PC-3 (cell line): ENCODE measurements around the gene THTPA. TPM values are rescaled to one million over a fixed set of nuclear protein-coding genes. Genes with fewer than 3 reads are reported as not detected.

Source experiments
- ATAC-seq: fragments of 200-7000 bp; cut with Tn5 transposase; 2 replicates; pipeline ENCODE4 v1.9.1; 2020; ENCODE audit warnings: mild to moderate bottlenecking, moderate library complexity
- BruUV-seq: library from RNA; stranded (reverse); fragments of 400-500 nt; replicated peaks from 2 replicates; lab custom pipeline; 2021; lab: Mats Ljungman, UMichigan
- CTCF ChIA-PET: fragments of 300-600 bp; sonication (Branson Sonifier 250); formaldehyde crosslinking; loops from one replicate; lab custom pipeline; 2022; ENCODE audit warnings: antibody characterized with exemption; lab: Charles Lee
- POLR2A ChIA-PET: fragments of 300-600 bp; sonication (Branson Sonifier 250); formaldehyde crosslinking; loops from one replicate; lab custom pipeline; 2022; ENCODE audit warnings: antibody characterized with exemption; ENCODE audit not compliant: unreplicated experiment; lab: Charles Lee
- DNase-seq: peaks from one replicate; pipeline ENCODE4 v3.0.0-alpha.2; 2015
- H2AFZ ChIP-seq: fragments of 300-600 bp; sonication (generic); 2 replicates; pipeline ENCODE4 v1.6.0; 2016; ENCODE audit warnings: antibody characterized with exemption, low read length
- H3F3A ChIP-seq: fragments of 300-600 bp; sonication (generic); one replicate; pipeline ENCODE4 v1.6.0; 2017; ENCODE audit warnings: antibody characterized with exemption, low read length, control low read depth, mild to moderate bottlenecking; ENCODE audit not compliant: unreplicated experiment
- H3K27ac ChIP-seq: fragments of 300-600 bp; sonication (generic); 2 replicates; pipeline ENCODE4 v1.5.1; 2016; ENCODE audit warnings: mild to moderate bottlenecking, low read length
- H3K27me3 ChIP-seq: fragments of 300-600 bp; sonication (generic); 2 replicates; pipeline ENCODE4 v1.6.1; 2016; ENCODE audit warnings: low read length, mixed read lengths
- H3K36me3 ChIP-seq: fragments of 300-600 bp; sonication (generic); 2 replicates; pipeline ENCODE4 v1.6.1; 2016; ENCODE audit warnings: low read depth, mixed run types, low read length, mixed read lengths
- H3K4me1 ChIP-seq: fragments of 300-600 bp; sonication (generic); 2 replicates; pipeline ENCODE4 v1.5.1; 2016; ENCODE audit warnings: low read length; ENCODE audit not compliant: insufficient read depth
- H3K4me2 ChIP-seq: fragments of 300-600 bp; sonication (generic); 2 replicates; pipeline ENCODE4 v1.6.0; 2016; ENCODE audit warnings: low read length
- H3K4me3 ChIP-seq: fragments of 300-600 bp; sonication (generic); 2 replicates; pipeline ENCODE4 v1.5.1; 2016; ENCODE audit warnings: mild to moderate bottlenecking, low read length, mixed read lengths
- H3K79me2 ChIP-seq: fragments of 300-600 bp; sonication (generic); 2 replicates; pipeline ENCODE4 v1.6.1; 2017; ENCODE audit warnings: low read length, mixed read lengths
- H3K9ac ChIP-seq: fragments of 300-600 bp; sonication (generic); 2 replicates; pipeline ENCODE4 v1.6.0; 2016; ENCODE audit warnings: mild to moderate bottlenecking, low read length
- H3K9me2 ChIP-seq: fragments of 300-600 bp; sonication (generic); replicated peaks from 2 replicates; pipeline ENCODE4 v1.6.1; 2016; ENCODE audit warnings: mixed run types, low read length, mixed read lengths
- H3K9me3 ChIP-seq: fragments of 300-600 bp; sonication (generic); 2 replicates; pipeline ENCODE4 v1.6.1; 2016; ENCODE audit warnings: low read length, mixed read lengths
- H4K20me1 ChIP-seq: fragments of 300-600 bp; sonication (generic); 2 replicates; pipeline ENCODE4 v1.6.1; 2016; ENCODE audit warnings: low read length, mixed read lengths
- CTCF ChIP-seq: fragments of 300-600 bp; sonication (generic); conservative IDR thresholded peaks from 2 replicates; pipeline ENCODE4 v1.5.1; 2017; ENCODE audit warnings: antibody characterized with exemption, low read depth, mild to moderate bottlenecking, low read length
- EZH2 ChIP-seq: fragments of 300-600 bp; sonication (generic); IDR thresholded peaks from one replicate; pipeline ENCODE4 v1.6.1; 2017; ENCODE audit warnings: antibody characterized with exemption, mild to moderate bottlenecking, low read length; ENCODE audit not compliant: unreplicated experiment
- EZH2phosphoT487 ChIP-seq: fragments of 300-600 bp; sonication (generic); IDR thresholded peaks from 2 replicates; pipeline ENCODE4 v1.6.1; 2018; ENCODE audit warnings: mild to moderate bottlenecking, antibody characterized with exemption, low read length, borderline replicate concordance
- intact Hi-C: fragments of 100-400 bp; cut with micrococcal nuclease; formaldehyde crosslinking; loops from 2 replicates; pipeline ENCODE4 v1.9.0; 2023
- total RNA-seq: library from RNA; depleted of rRNA; stranded (reverse); fragments of >200 nt; gene quantifications from 2 replicates; pipeline ENCODE4 v1.2.3, GENCODE V29; 2014

The THTPA gene
- total RNA-seq, 1 experiment from 2014 or later, result 13.0 TPM

GRCh38 chr14:23579739-23580138, 23.7 kb downstream of the THTPA start:
- Histone ChIP-seq H3K27ac (no peak overlapping the region), H4K20me1 (no peaks in the 10 kb centered on the region), H3K79me2 (no peaks in the 10 kb centered on the region), H3K27me3 (peaks cover 30% of the 10 kb centered on the region), H3K4me2 (no peak overlapping the region), H3K4me1 (no peaks in the 10 kb centered on the region), H3K9me3 (no peaks in the 10 kb centered on the region), H3K9ac (no peak overlapping the region), H3K36me3 (no peaks in the 10 kb centered on the region), H3F3A (no peaks in the 10 kb centered on the region), H3K4me3 (no peak overlapping the region), H2AFZ (no peak overlapping the region), H3K9me2 (no peaks in the 10 kb centered on the region)
- ATAC-seq (no peak), DNase-seq (no peak)
- POLR2A ChIA-PET, result no interaction called here
- intact Hi-C loops, result no loop called here
- CTCF ChIA-PET, result interaction anchor here (0.7 kb wide), 1 partner anchor 18 kb away, joined by 4 read pairs; no protein-coding TSS in a partner anchor
- no peak for TF ChIP-seq CTCF
- TF ChIP-seq EZH2phosphoT487, result no peak
- TF ChIP-seq EZH2, result no peak
- no TSS peak for BruUV-seq

- intact Hi-C loops, result no loop called here
- H3K9me3 ChIP-seq, result no peaks in the 10 kb centered on the region
- no peaks in the 10 kb centered on the region for H3K36me3 ChIP-seq
- no TSS peak for BruUV-seq
- no peak for TF ChIP-seq EZH2phosphoT487
- TF ChIP-seq CTCF, result no peak
- TF ChIP-seq EZH2, result no peak
- ChIA-PET POLR2A (no interaction called here), CTCF (interaction anchor here (0.7 kb wide), 1 partner anchor 19 kb away, joined by 4 read pairs; no protein-coding TSS in a partner anchor)
- H3K27me3 ChIP-seq, result peaks cover 30% of the 10 kb centered on the region
- no peaks in the 10 kb centered on the region for H4K20me1 ChIP-seq
- H3K4me3 ChIP-seq, result no peak overlapping the region
- no peaks in the 10 kb centered on the region for H3K9me2 ChIP-seq
- H3F3A ChIP-seq, result no peaks in the 10 kb centered on the region
- no peak overlapping the region for H3K9ac ChIP-seq
- DNase-seq (no peak), ATAC-seq (no peak)
- H3K79me2 ChIP-seq, result no peaks in the 10 kb centered on the region
- H3K4me1 ChIP-seq, result no peaks in the 10 kb centered on the region
- no peak overlapping the region for H3K27ac ChIP-seq
- no peak overlapping the region for H3K4me2 ChIP-seq
- H2AFZ ChIP-seq, result no peak overlapping the region
These were observed 24.3 kb downstream of the THTPA start for GRCh38 chr14:23580152-23580926.

GRCh38 chr14:23580948-23581281, 24.8 kb downstream of the THTPA start:
- no peaks in the 10 kb centered on the region for H3K36me3 ChIP-seq
- TF ChIP-seq EZH2phosphoT487 (no peak), CTCF (no peak), EZH2 (no peak)
- intact Hi-C loops, result no loop called here
- no peaks in the 10 kb centered on the region for H3K9me3 ChIP-seq
- no peak overlapping the region for H3K27ac ChIP-seq
- ATAC-seq, result no peak
- no peak overlapping the region for H3K4me3 ChIP-seq
- no peaks in the 10 kb centered on the region for H4K20me1 ChIP-seq
- H3K27me3 ChIP-seq, result peaks cover 30% of the 10 kb centered on the region
- ChIA-PET POLR2A (no interaction called here), CTCF (no interaction called here)
- H3F3A ChIP-seq, result no peaks in the 10 kb centered on the region
- H3K9ac ChIP-seq, result no peak overlapping the region
- H3K9me2 ChIP-seq, result no peaks in the 10 kb centered on the region
- no peak overlapping the region for H2AFZ ChIP-seq
- H3K79me2 ChIP-seq, result no peaks in the 10 kb centered on the region
- no TSS peak for BruUV-seq
- H3K4me1 ChIP-seq, result no peaks in the 10 kb centered on the region
- DNase-seq, result no peak
- no peak overlapping the region for H3K4me2 ChIP-seq
